HCT116 (cell line): ENCODE data around the gene R3HDML.

Source experiments
- CEBPB ChIP-seq: IDR thresholded peaks from 2 replicates; pipeline ENCODE4 v1.6.1; 2012; ENCODE audit warnings: low read depth
- CTCF ChIP-seq, 3 experiments: fragments of 200-600 bp in 1 of 3; sonication (generic) in 1 of 3; IDR thresholded peaks in 2 of 3; conservative IDR thresholded peaks in 1 of 3; 2 replicates each; pipeline ENCODE4 v1.5.1; 2012 to 2017; ENCODE audit warnings: low read depth in 2 of 3, low read length in 2 of 3, antibody characterized with exemption in 1 of 3, borderline replicate concordance in 1 of 3, control low read depth in 1 of 3, mild to moderate bottlenecking in 1 of 3, mixed read lengths in 1 of 3, mixed run types in 1 of 3, moderate library complexity in 1 of 3; ENCODE audit not compliant: insufficient read depth in 1 of 3
- EGR1 ChIP-seq: IDR thresholded peaks from 2 replicates; pipeline ENCODE4 v1.6.1; 2012; ENCODE audit warnings: low read depth
- POLR2A ChIP-seq: IDR thresholded peaks from 2 replicates; pipeline ENCODE4 v1.7.0; 2011; ENCODE audit warnings: borderline replicate concordance; ENCODE audit not compliant: insufficient read depth, insufficient read length; ENCODE audit errors: extremely low read depth
- POLR2AphosphoS5 ChIP-seq: IDR thresholded peaks from 2 replicates; pipeline ENCODE4 v1.6.1; 2011; ENCODE audit warnings: mild to moderate bottlenecking, low read depth, low read length, moderate library complexity
- SP1 ChIP-seq: IDR thresholded peaks from 2 replicates; pipeline ENCODE4 v1.6.1; 2012; ENCODE audit warnings: low read depth

DNA sequence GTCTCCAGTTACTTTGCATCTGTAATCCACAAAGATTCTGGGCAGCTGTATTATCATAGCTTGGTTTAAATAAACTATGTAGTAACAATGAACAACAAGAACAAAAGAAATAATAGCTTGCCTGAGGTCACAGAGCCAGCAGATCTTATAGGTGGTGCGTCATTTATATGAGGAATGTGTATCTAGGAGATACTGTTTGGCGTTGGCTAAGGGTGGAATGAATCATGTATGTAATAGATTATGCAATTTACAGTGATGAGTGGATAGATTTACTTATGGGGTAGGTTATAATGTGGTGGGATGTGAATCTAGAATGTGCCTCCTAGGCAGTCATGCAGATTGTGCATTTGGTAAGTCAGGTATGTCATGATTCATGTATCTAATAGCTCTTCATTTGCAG lies 61.5 kb downstream of the R3HDML start:
- TF ChIP-seq CTCF (IDR thresholded peaks at IDR 0.05 in 2 of 3, conservative IDR thresholded peaks at IDR 0.05 in 1 of 3; ENCODE audit: borderline replicate concordance in 1 of 3, insufficient read depth in 1 of 3, low read depth in 2 of 3, low read length in 2 of 3) (no peak), CEBPB (no peak), EGR1 (no peak), POLR2AphosphoS5 (no peak), POLR2A (no peak), SP1 (no peak)
